Activated T-helper 1 cell treated with anti-CD3 and anti-CD28 coated beads, Interleukin-12 subunit alpha, Interleukin-12 subunit beta, Interleukin-2, Interleukin-4 antibody, amounts not matched to agents 30 ng/mL and 10 ng/mL and 1 ng/mL, durations not matched to agents 14 hours and 24 hours and 36 hours (primary cell): Measurements from ENCODE around the gene MTHFD2. TPM values are rescaled to one million over a fixed set of nuclear protein-coding genes. Genes with fewer than 3 reads are reported as not detected.
"Not testable (repeated sequence)": the region's sequence is repeated elsewhere in the genome, so short reads cannot be mapped to it uniquely, and the experiment has no call there.

ENCODE experiments used
- DNase-seq: peaks from one replicate; pipeline ENCODE4 v3.0.0; 2021; ENCODE audit warnings: low spot score
- H3K27ac Mint-ChIP-seq: one replicate; pipeline ENCODE4 v1.8.0; 2021; ENCODE audit warnings: mild to moderate bottlenecking, mixed read lengths
- H3K27me3 Mint-ChIP-seq: one replicate; pipeline ENCODE4 v1.8.0; 2022; ENCODE audit warnings: mild to moderate bottlenecking, moderate library complexity, mixed read lengths; ENCODE audit not compliant: insufficient read depth
- H3K36me3 Mint-ChIP-seq: one replicate; pipeline ENCODE4 v1.8.0; 2021; ENCODE audit warnings: low read depth, mixed read lengths
- H3K4me1 Mint-ChIP-seq: one replicate; pipeline ENCODE4 v1.8.0; 2021; ENCODE audit warnings: low read depth, mixed read lengths
- H3K4me3 Mint-ChIP-seq: one replicate; pipeline ENCODE4 v1.8.0; 2021; ENCODE audit warnings: mild to moderate bottlenecking, moderate library complexity, mixed read lengths
- H3K9me3 Mint-ChIP-seq: one replicate; pipeline ENCODE4 v1.8.0; 2021; ENCODE audit warnings: mixed read lengths
- intact Hi-C: fragments of 100-400 bp; cut with micrococcal nuclease; formaldehyde crosslinking; loops from one replicate; pipeline ENCODE4 v1.15.1; 2024
- total RNA-seq: library from RNA; stranded (reverse); gene quantifications from 2 replicates; pipeline ENCODE4 v1.2.3, GENCODE V29; 2022

MTHFD2 gene
- total RNA-seq, 1 donor from 2014 or later, result 437 TPM

GRCh38 chr2:74221604-74222299 is 23.3 kb downstream of the MTHFD2 start:
- no peaks in the 10 kb centered on the region for H3K9me3 Mint-ChIP-seq
- intact Hi-C loops, result no loop called here
- no peak for DNase-seq
- no peak overlapping the region for H3K4me3 Mint-ChIP-seq
- H3K27me3 Mint-ChIP-seq, result no peaks in the 10 kb centered on the region
- no peak overlapping the region for H3K27ac Mint-ChIP-seq
- H3K4me1 Mint-ChIP-seq, result peaks cover 8% of the 10 kb centered on the region
- H3K36me3 Mint-ChIP-seq, result peaks cover 26% of the 10 kb centered on the region

- H3K27ac Mint-ChIP-seq, result no peak overlapping the region
- H3K4me3 Mint-ChIP-seq, result no peak overlapping the region
- peaks cover 8% of the 10 kb centered on the region for H3K4me1 Mint-ChIP-seq
- H3K36me3 Mint-ChIP-seq, result peaks cover 23% of the 10 kb centered on the region
- no peaks in the 10 kb centered on the region for H3K27me3 Mint-ChIP-seq
- H3K9me3 Mint-ChIP-seq, result no peaks in the 10 kb centered on the region
- no peak for DNase-seq
- intact Hi-C loops, result no loop called here
Observed at GRCh38 chr2:74222300-74222650, 23.9 kb downstream of the MTHFD2 start.

DNA sequence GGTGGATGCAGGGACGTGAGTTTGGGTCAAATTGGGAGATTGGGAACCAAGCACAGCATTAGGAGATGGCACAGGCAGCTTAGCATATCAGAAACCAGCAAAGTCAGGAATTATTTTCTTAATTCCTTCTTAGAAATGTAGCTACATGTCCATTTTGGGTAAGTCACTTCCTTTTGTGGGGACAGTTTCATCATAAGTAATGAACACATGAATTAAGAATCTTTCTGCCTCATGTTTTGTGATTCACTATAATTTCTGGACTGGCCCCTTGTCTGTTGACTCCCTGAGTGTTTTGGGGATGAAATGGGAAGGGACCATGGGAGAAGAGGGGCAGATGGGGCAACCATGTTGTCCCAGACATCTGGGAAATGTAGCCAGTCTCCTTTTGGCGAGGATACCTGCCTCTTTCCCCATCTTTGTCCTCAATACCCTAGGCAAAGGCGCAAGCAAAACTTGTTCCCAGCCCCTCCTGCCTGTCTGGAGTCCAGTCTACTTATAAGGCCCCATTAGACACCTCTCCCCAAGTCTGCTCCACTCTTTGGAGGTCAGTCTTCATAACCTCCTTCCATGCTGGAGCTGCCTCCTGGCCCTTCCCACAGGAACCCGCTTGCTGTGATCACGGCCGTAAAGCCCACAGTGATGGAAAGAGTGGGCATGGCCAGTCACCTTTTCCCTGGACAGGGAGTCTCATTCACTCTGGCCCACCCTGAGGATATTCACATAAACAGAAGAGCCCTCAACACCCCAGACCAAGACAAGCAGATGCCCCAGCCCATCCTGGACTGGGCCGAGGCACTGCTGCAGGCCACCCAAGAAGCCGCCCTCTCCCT is 25.7 kb downstream of the MTHFD2 start:
- Mint-ChIP-seq H3K4me1 (peaks cover 3% of the 10 kb centered on the region), H3K36me3 (peaks cover 16% of the 10 kb centered on the region), H3K4me3 (no peak overlapping the region), H3K9me3 (no peaks in the 10 kb centered on the region), H3K27ac (no peak overlapping the region), H3K27me3 (no peaks in the 10 kb centered on the region)
- intact Hi-C loops, result no loop called here
- no peak for DNase-seq

- H3K27ac Mint-ChIP-seq, result no peak overlapping the region
- H3K27me3 Mint-ChIP-seq, result no peaks in the 10 kb centered on the region
- no peak overlapping the region for H3K4me3 Mint-ChIP-seq
- intact Hi-C loops, result no loop called here
- no peaks in the 10 kb centered on the region for H3K4me1 Mint-ChIP-seq
- DNase-seq, result no peak
- H3K36me3 Mint-ChIP-seq, result peaks cover 5% of the 10 kb centered on the region
- no peaks in the 10 kb centered on the region for H3K9me3 Mint-ChIP-seq
Observed at GRCh38 chr2:74225698-74226459, 27.5 kb downstream of the MTHFD2 start.

- no peak overlapping the region for H3K4me3 Mint-ChIP-seq
- no peak overlapping the region for H3K27ac Mint-ChIP-seq
- H3K4me1 Mint-ChIP-seq, result no peaks in the 10 kb centered on the region
- intact Hi-C loops, result no loop called here
- no peaks in the 10 kb centered on the region for H3K9me3 Mint-ChIP-seq
- H3K36me3 Mint-ChIP-seq, result peaks cover 5% of the 10 kb centered on the region
- H3K27me3 Mint-ChIP-seq, result no peaks in the 10 kb centered on the region
- DNase-seq, result no peak
Observed at GRCh38 chr2:74226648-74227213, 28.3 kb downstream of the MTHFD2 start.

DNA sequence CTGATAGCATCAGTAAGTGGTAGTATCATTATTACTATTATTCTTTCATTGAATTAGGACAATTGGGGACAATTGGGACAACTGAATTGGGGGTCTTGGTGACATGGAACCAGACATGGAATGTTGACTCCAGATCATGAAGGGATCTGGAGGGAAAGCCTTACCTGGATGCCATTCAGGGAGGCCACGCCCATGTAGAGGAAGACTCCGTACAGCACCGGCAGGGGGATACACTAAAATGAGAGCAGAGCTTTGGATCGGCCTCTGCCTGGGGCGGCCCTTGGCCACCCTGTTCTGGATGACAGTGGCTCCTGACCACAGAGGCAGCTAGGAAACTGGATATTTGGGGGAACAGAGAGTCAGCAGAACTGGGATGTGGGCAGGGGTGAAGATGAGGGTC is 29.2 kb downstream of the MTHFD2 start:
- Mint-ChIP-seq H3K36me3 (peaks cover 3% of the 10 kb centered on the region), H3K9me3 (no peaks in the 10 kb centered on the region), H3K27me3 (no peaks in the 10 kb centered on the region), H3K27ac (no peak overlapping the region), H3K4me1 (no peaks in the 10 kb centered on the region), H3K4me3 (no peak overlapping the region)
- intact Hi-C loops, result no loop called here
- DNase-seq, result no peak

- H3K36me3 Mint-ChIP-seq, result peaks cover 2% of the 10 kb centered on the region
- no peaks in the 10 kb centered on the region for H3K9me3 Mint-ChIP-seq
- DNase-seq, result no peak
- intact Hi-C loops, result no loop called here
- H3K4me1 Mint-ChIP-seq, result no peaks in the 10 kb centered on the region
- H3K4me3 Mint-ChIP-seq, result no peak overlapping the region
- no peak overlapping the region for H3K27ac Mint-ChIP-seq
- H3K27me3 Mint-ChIP-seq, result no peaks in the 10 kb centered on the region
Observed at GRCh38 chr2:74228772-74229171, 30.4 kb downstream of the MTHFD2 start.

DNA sequence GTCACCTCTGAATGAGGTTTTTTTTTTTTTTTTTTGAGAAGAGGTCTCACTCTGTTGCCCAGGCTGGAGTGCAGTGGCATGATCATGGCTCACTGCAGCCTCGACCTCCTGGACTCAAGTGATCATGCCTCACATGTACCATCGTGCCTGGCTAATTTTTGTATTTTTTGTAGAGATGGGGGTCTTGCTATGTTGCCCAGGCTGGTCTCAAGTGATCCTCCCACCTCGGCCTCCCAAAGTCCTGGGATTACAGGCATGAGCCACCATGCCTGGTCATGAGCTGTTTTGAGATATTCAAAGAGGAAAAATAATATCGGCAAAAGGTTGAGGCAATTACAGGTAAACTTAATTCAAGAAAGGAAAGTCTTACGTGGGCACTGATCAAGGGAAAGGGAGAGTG is 31.4 kb downstream of the MTHFD2 start:
- H3K4me3 Mint-ChIP-seq, H3K4me1 Mint-ChIP-seq, intact Hi-C loops, H3K27me3 Mint-ChIP-seq, H3K36me3 Mint-ChIP-seq, H3K27ac Mint-ChIP-seq, H3K9me3 Mint-ChIP-seq, DNase-seq: not testable (repeated sequence)

DNA sequence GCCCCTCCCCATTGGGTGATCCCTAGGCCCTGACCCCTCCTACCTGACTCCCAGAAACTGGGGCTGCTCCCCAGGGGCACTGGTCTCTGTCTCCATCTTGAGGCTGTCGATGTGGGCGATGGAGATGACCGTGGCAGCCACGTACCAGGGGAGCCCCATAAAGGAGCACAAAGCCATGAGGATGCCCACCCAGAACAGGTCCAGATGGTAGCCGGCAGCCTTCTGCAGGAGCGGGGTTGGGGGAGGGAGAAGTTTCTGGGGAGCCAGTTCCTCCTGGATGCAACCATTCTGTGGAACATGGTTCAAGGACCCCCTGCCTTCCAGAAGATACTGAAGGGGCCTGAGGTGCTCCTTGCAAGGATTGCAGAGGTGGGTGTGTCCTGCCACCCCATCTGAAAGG is 34.0 kb downstream of the MTHFD2 start:
- intact Hi-C loops, result no loop called here
- Mint-ChIP-seq H3K4me1 (peaks cover 8% of the 10 kb centered on the region), H3K27ac (no peak overlapping the region), H3K9me3 (no peaks in the 10 kb centered on the region), H3K4me3 (no peak overlapping the region), H3K27me3 (no peaks in the 10 kb centered on the region), H3K36me3 (no peaks in the 10 kb centered on the region)
- DNase-seq, result no peak

GRCh38 chr2:74233648-74234047 is 35.2 kb downstream of the MTHFD2 start:
- no peak overlapping the region for H3K4me3 Mint-ChIP-seq
- H3K9me3 Mint-ChIP-seq, result no peaks in the 10 kb centered on the region
- intact Hi-C loops, result no loop called here
- H3K27me3 Mint-ChIP-seq, result no peaks in the 10 kb centered on the region
- H3K27ac Mint-ChIP-seq, result no peak overlapping the region
- DNase-seq, result no peak
- peaks cover 8% of the 10 kb centered on the region for H3K4me1 Mint-ChIP-seq
- no peaks in the 10 kb centered on the region for H3K36me3 Mint-ChIP-seq

DNA sequence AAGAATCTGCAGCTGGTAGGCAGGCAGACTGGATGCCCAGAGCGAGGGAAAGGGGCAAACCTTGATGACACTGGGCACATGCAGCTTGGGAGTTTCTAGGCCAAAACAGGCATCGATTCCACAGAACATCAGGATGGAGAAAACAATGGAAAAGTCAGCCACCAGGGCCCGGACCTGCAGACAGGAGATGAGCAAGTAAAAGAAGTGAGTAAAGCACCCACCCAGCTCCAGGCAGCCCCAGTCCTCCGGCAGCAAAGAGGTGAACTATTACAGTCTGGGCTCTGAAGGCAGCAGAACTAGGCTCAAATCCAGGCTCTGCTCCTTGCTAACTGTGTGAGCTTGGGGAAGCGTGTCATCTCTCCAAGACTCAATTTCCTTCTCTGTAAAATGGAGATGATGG is 36.6 kb downstream of the MTHFD2 start:
- no peaks in the 10 kb centered on the region for H3K27me3 Mint-ChIP-seq
- no peak overlapping the region for H3K4me3 Mint-ChIP-seq
- intact Hi-C loops, result no loop called here
- no peaks in the 10 kb centered on the region for H3K36me3 Mint-ChIP-seq
- DNase-seq, result no peak
- H3K9me3 Mint-ChIP-seq, result no peaks in the 10 kb centered on the region
- no peak overlapping the region for H3K27ac Mint-ChIP-seq
- H3K4me1 Mint-ChIP-seq, result peaks cover 8% of the 10 kb centered on the region

- H3K36me3 Mint-ChIP-seq, result no peaks in the 10 kb centered on the region
- H3K4me1 Mint-ChIP-seq, result peaks cover 8% of the 10 kb centered on the region
- intact Hi-C loops, result no loop called here
- no peak for DNase-seq
- H3K27ac Mint-ChIP-seq, result no peak overlapping the region
- H3K4me3 Mint-ChIP-seq, result no peak overlapping the region
- no peaks in the 10 kb centered on the region for H3K9me3 Mint-ChIP-seq
- H3K27me3 Mint-ChIP-seq, result no peaks in the 10 kb centered on the region
Observed at GRCh38 chr2:74238879-74239278, 40.5 kb downstream of the MTHFD2 start.

DNA sequence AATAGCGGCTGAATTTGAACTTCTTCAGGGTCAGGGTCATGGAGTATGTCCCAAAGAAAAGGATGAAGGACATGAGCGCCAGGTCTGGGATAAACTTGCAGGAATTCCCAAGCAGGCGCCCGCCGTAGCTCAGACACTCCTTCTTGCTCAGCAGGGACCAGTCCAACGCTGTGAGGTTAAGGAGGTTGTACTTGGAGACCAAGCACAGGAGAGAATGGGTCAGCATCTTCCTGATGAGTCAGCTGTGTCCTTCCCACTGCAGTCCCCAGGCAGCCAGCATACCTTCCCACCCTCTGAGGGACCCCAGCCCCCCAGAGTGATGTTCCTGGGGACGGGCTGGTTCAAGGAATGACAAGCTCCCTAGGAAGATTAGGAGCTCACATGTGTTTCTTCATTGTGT is 40.9 kb downstream of the MTHFD2 start:
- Mint-ChIP-seq H3K9me3 (no peaks in the 10 kb centered on the region), H3K4me1 (peaks cover 8% of the 10 kb centered on the region), H3K36me3 (no peaks in the 10 kb centered on the region), H3K27ac (no peak overlapping the region), H3K27me3 (no peaks in the 10 kb centered on the region), H3K4me3 (no peak overlapping the region)
- intact Hi-C loops, result no loop called here
- no peak for DNase-seq
